Hematopoietic multipotent progenitor cell treated with erythropoietin and hydrocortisone succinate and interleukin-3 and kit ligand, for 8 days (in vitro differentiated cells): ENCODE measurements around the gene APEX1.
A peak's percentile ranks its signal among the peaks of the same experiment; 100 is the strongest.
"Not testable (repeated sequence)": the region's sequence is repeated elsewhere in the genome, so short reads cannot be mapped to it uniquely, and the experiment has no call there.

Experiments
- DNase-seq: peaks from one replicate; pipeline ENCODE4 v3.0.0-alpha.2; 2015

The APEX1 gene

GRCh38 chr14:20478894-20479293, 23.9 kb downstream of the APEX1 start:
- DNase-seq = peak; percentile 69

GRCh38 chr14:20482382-20482781, 27.4 kb downstream of the APEX1 start:
- DNase-seq = peak; percentile 81

DNA sequence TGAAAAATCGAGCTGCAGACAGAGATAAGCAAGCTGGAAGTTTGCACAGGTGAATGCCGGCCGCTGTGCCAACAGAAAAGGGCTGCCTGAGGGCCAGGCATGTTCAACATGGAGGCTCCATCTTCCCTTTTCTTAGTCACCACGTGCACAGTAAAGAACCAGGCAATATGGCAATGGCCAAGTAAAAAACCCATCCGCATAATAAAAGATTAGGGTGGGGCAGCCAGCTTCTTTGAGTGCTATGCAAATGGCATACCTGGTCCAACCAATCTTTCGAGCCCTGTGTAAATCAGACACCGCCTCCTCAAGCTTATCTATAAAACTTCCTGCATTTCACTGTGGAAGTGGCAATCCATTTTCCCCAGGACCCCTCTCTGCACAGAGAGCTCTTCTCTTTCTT, 30.9 kb downstream of the APEX1 start:
- no peak for DNase-seq

GRCh38 chr14:20486684-20487395, 31.8 kb downstream of the APEX1 start:
- peak; percentile 62 for DNase-seq

DNA sequence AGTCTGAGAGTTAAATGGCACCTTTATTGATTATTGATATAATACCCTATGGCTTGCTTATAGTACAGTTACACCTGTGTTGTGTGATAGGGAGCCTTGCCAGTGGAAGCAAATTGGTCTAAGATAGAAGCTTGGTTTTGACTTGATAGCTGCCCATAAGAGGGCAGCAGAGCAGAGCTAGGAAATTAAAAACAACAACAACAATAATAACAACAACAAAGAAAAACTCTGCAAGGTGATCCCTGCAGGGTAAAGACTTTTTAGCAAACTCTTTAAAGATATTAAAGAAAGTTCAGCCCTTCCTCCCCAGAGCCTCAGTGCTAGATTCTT, 32.3 kb downstream of the APEX1 start:
- no peak for DNase-seq

DNA sequence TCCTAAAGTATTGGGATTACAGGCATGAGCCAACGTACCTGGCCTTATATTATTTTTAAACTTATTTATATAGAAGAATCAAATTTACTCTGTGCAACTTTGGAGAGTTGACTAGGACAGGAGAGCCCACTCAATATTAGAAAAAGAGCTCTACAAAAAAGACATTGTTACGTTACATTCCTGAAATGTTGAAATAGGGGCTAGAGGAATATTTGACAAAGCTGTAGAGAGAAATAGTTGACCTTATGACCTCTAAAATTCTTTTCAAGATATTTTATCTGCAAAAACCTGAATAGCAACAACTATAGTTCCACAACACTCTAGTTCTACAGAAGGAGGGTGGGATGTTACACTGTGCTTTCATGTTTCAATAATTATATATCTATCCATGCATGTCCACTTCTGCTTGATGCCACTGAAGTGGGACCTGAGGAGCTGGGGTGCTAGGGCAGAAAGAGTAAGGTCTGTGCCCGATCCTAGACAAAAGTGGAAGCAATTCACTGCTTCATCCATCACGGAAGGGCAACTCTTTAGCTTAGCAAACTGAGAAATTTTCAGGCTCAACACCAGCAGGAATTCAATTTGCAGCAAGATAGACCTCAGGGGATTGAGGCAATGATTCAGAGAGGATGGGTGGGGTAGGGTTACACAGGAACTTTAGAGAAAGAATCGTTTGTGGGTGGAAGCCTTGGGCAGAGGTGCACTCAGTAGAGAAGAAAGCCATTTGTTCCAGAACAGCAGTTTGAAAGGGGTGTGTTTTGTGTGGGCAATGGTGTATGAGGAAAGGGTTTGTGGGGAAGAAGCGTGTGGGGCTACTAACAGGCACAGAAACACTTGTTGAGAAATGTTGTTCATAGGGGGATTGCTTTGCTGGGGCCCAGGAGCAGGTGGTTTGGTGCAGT, 34.3 kb downstream of the APEX1 start:
- DNase-seq = peak; percentile 52

DNA sequence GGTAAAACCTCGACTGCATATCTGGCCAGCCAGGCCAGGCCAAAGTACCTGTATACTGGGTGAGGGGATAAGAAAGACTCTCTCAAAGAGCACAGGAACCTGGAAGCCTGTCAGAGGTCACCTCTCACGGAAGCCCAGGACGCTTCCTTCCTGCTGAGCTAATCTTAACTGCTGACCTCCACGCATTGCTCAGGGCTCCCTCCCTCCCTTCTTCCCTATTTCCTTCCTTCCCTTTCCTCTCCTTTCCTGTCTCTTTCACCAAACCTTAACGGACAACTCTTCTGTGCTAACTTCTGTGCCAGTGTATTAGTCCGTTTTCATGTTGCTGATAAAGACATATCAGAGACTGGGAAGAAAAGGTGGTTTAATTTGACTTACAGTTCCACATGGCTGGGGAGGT, 35.5 kb downstream of the APEX1 start:
- DNase-seq = no peak

- DNase-seq = no peak
Measured at GRCh38 chr14:20492486-20492885, 37.5 kb downstream of the APEX1 start.

DNA sequence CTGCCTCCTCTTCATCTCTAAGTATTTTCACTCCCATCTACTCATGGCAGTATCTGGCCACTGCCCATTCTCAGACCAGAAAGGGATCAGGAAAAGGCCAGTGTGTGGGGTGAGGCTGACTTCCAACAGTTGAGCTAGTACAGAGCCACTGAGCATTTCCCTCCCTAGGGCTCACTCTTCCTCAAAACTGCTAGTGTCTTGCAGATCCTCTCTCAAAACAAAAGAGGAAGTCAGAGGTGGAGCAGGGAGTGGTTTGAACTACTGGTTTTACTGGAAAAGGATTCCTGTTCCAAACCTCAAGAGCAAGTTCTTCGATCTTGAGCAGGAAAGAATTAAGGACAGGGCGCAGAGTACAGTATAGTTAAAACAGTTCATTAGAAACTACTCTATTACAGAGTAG, 38.6 kb downstream of the APEX1 start:
- peak; percentile 40 for DNase-seq

GRCh38 chr14:20494935-20495766, 40.1 kb downstream of the APEX1 start:
- no peak for DNase-seq

- DNase-seq = no peak
Measured at GRCh38 chr14:20498622-20499021, 43.6 kb downstream of the APEX1 start.

DNA sequence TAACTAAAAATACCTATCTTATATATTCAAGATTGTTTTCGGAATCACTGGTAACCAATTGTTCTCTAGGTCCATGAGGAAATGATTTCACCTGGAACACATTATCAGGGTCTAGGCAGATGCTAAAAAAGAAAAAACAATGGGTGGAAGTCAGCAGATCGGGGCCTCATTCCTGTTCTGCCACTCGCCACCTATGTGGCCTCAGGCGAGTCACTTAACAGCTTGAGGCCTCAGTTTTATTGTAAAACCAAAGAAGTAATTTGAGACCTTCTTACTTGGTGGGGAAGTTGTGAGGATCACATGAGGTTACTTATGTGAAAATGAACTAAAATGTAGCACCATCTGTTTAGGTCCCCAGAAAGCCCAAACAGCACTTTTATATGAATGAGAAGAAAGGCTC, 44.1 kb downstream of the APEX1 start:
- no peak for DNase-seq

GRCh38 chr14:20499881-20500280, 44.9 kb downstream of the APEX1 start:
- DNase-seq = no peak

- no peak for DNase-seq
Measured at GRCh38 chr14:20501346-20501745, 46.3 kb downstream of the APEX1 start.

DNA sequence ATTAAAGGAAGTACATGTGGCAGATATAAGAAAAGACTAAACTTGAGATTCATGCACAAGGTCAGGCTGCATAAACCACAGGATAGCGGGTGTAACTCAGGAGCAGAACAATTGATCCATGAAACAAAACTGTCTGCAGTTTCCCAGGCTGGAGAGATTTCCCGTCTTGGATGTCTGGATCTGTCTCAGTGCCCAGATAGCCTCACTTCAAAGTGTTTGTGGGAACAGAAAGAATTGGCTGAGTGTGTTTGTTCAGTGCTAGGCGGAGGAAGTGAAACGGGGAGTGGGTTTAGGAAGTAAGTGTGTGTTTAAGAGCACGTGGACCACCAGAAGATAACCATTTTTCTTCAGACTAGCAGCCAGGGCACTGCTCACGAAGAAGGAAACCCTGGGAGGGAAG, 48.9 kb downstream of the APEX1 start:
- DNase-seq = no peak

GRCh38 chr14:20506276-20506675, 51.2 kb downstream of the APEX1 start:
- DNase-seq = not testable (repeated sequence)

DNA sequence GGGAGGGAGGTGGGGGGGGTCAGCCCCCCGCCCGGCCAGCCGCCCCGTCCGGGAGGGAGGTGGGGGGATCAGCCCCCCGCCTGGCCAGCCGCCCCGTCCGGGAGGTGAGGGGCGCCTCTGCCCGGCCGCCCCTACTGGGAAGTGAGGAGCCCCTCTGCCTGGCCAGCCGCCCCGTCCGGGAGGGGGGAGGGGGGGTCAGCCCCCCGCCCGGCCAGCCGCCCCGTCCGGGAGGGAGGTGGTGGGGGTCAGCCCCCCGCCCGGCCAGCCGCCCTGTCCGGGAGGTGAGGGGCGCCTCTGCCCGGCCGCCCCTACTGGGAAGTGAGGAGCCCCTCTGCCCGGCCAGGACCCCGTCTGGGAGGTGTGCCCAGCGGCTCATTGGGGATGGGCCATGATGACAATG, 51.7 kb downstream of the APEX1 start:
- DNase-seq = not testable (repeated sequence)
